Left lung (tissue), 10 donors: Measurements from ENCODE around the gene KLHL17. TPM values are rescaled to one million over a fixed set of nuclear protein-coding genes. Genes with fewer than 3 reads are reported as not detected.

Experiments
- ATAC-seq: fragments of 200-7000 bp; cut with Tn5 transposase; one replicate; pipeline ENCODE4 v1.9.1; 2020; ENCODE audit warnings: moderate library complexity
- DNase-seq, 4 donors: peaks; one replicate each; pipeline ENCODE4 v3.0.0-alpha.2; 2013 to 2020
- H3K27ac ChIP-seq, 2 donors: fragments of 200-600 bp; sonication (generic) in 1 of 2; one replicate each; pipeline versions ENCODE4 v1.5.0 to v1.8.0; 2020 to 2021
- H3K27me3 ChIP-seq, 2 donors: fragments of 200-600 bp; sonication (generic) in 1 of 2; one replicate each; pipeline versions ENCODE4 v1.5.0 to v1.8.0; 2020 to 2021
- H3K36me3 ChIP-seq, 2 donors: fragments of 200-600 bp; sonication (generic) in 1 of 2; one replicate each; pipeline versions ENCODE4 v1.5.0 to v1.8.0; 2020 to 2021
- H3K4me1 ChIP-seq, 2 donors: fragments of 200-600 bp; one replicate each; pipeline ENCODE4 v1.8.0; 2021
- H3K4me3 ChIP-seq, 2 donors: fragments of 200-600 bp; sonication (generic) in 1 of 2; one replicate each; pipeline versions ENCODE4 v1.5.0 to v1.8.0; 2020 to 2021; ENCODE audit warnings: mild to moderate bottlenecking in 1 of 2
- H3K9me3 ChIP-seq, 2 donors: fragments of 200-600 bp; sonication (generic) in 1 of 2; one replicate each; pipeline versions ENCODE4 v1.5.0 to v1.8.0; 2020 to 2021
- CTCF ChIP-seq, 2 donors: fragments of 200-600 bp; sonication (generic) in 1 of 2; IDR thresholded peaks; one replicate each; pipeline versions ENCODE4 v1.5.0 to v1.8.0; 2021; ENCODE audit warnings: antibody characterized with exemption in 2 of 2
- intact Hi-C, 2 donors: fragments of 100-400 bp; cut with DNase I; formaldehyde crosslinking; loops; one replicate each; pipeline versions ENCODE4 v1.11.2 to v1.14.2; 2022
- polyA plus RNA-seq, 6 donors: library from polyadenylated mRNA; unstranded; fragments of 120-200 nt; gene quantifications; one replicate each; pipeline ENCODE4 v1.2.1, GENCODE V29; 2013; ENCODE audit not compliant: insufficient read length in 6 of 6
- total RNA-seq, 2 donors: library from RNA; stranded (reverse); fragmentation: NEBNext Ultra II Directional; extraction: Animal tissue kit (Norgen Biotek cat#: 25700); gene quantifications; one replicate each; pipeline ENCODE4 v1.2.1, GENCODE V29; 2021
- donor health status: DM: no; HTN: yes; CAD: no.
- donor health status: DM: no; HTN: no; CAD: no.

The KLHL17 gene
- total and polyA plus RNA-seq, 8 donors: 8.3 to 17.9 (median 11.9) TPM

DNA sequence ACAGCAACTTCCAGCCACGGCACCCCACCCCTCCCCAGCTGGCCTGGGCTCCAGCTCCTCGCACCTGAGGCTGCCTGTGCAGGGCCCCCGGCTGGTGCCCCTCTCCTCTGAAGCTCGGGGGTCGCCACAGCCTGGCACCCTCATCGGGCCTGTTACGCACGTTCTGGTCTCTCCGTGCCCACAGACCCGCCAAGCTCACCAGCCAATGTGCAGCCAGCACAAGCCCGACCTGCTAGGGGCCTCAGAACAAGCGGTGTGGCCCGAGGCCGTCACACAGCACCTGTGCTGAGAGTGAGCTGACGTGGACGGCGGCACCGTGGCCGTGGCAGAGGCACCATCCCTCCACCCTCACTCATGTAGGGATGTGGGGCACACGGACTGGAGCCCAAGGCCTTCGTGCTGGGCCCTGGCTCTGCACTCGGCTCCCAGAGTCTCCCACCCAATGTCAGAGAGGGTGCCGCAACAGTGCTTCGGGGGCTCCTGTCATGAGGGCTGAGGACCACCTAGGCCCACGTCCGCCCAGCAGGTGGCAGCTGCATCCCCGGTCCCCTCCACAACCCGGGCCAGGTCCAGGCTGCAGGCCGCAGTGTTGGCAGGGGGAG is 41.0 kb upstream of the KLHL17 start:
- Histone ChIP-seq H3K4me1 (peaks cover 22 to 32% of the 10 kb centered on the region in 2 donors), H3K9me3 (no peaks in the 10 kb centered on the region), H3K27ac (no peak overlapping the region), H3K36me3 (no peaks in the 10 kb centered on the region), H3K4me3 (no peak overlapping the region), H3K27me3 (peaks cover 24 to 100% of the 10 kb centered on the region in 2 donors)
- no peak for TF ChIP-seq CTCF (IDR thresholded peaks at IDR 0.05)
- peak in 1 of 4 donors; percentile 72 for DNase-seq
- intact Hi-C loops: no loop called here
- no peak for ATAC-seq

DNA sequence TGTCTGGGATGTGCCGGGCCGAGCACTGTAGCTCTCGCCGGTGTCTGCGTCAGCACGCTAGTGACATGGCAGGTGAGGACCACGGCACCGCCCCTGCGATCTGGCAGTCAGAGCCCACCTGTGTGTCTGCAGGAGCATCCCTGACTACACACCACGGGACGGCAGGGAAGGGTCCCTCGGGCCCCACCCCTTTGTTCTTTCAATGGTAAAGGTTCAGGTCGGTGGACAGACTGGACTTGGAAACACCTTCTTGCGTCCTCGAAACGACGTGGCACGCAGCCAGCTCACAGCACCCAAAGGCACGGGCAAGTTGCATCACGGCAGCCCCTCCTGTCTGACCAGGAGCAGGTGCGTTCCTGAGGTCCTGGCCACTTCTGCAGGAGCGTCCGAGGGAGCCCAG is 40.4 kb upstream of the KLHL17 start:
- H3K4me3 ChIP-seq: no peak overlapping the region
- H3K9me3 ChIP-seq: no peaks in the 10 kb centered on the region
- H3K27ac ChIP-seq: no peak overlapping the region
- H3K4me1 ChIP-seq: peaks cover 22 to 38% of the 10 kb centered on the region in 2 donors
- peaks cover 30 to 100% of the 10 kb centered on the region in 2 donors for H3K27me3 ChIP-seq
- intact Hi-C loops: no loop called here
- DNase-seq: no peak
- no peaks in the 10 kb centered on the region for H3K36me3 ChIP-seq
- no peak for ATAC-seq
- no peak for TF ChIP-seq CTCF (IDR thresholded peaks at IDR 0.05)

- peaks cover 32 to 100% of the 10 kb centered on the region in 2 donors for H3K27me3 ChIP-seq
- ATAC-seq (peak; percentile 6), DNase-seq (no peak)
- no peak for TF ChIP-seq CTCF (IDR thresholded peaks at IDR 0.05)
- no peak overlapping the region for H3K27ac ChIP-seq
- intact Hi-C loops: no loop called here
- H3K9me3 ChIP-seq: no peaks in the 10 kb centered on the region
- no peak overlapping the region for H3K4me3 ChIP-seq
- H3K36me3 ChIP-seq: no peaks in the 10 kb centered on the region
- peaks cover 22 to 43% of the 10 kb centered on the region in 2 donors for H3K4me1 ChIP-seq
Measured at GRCh38 chr1:920521-920920, 39.9 kb upstream of the KLHL17 start.

GRCh38 chr1:921011-921837 is 39.2 kb upstream of the KLHL17 start:
- Histone ChIP-seq H3K27me3 (peaks cover 38 to 100% of the 10 kb centered on the region in 2 donors), H3K4me1 (peaks cover 22 to 47% of the 10 kb centered on the region in 2 donors), H3K9me3 (no peaks in the 10 kb centered on the region), H3K36me3 (no peaks in the 10 kb centered on the region), H3K4me3 (no peak overlapping the region), H3K27ac (no peak overlapping the region)
- ATAC-seq (peak; percentile 73), DNase-seq (peak; percentile 64 to 88 (median 82))
- peak; percentile 30 to 54 for TF ChIP-seq CTCF (IDR thresholded peaks at IDR 0.05)
- intact Hi-C loops: no loop called here
